ENCODE results near the gene UBXN11.

The UBXN11 gene

GRCh38 chr1:26259005-26259404, 47.4 kb downstream of the UBXN11 start:
- DNase-seq, result peak; percentile 39

- DNase-seq, result no peak
Measured at GRCh38 chr1:26257222-26257621, 49.2 kb downstream of the UBXN11 start.

GRCh38 chr1:26254404-26254803, 52.0 kb downstream of the UBXN11 start:
- no peak for DNase-seq

GRCh38 chr1:26252718-26253117, 53.7 kb downstream of the UBXN11 start:
- DNase-seq, result no peak

- DNase-seq, result no peak
Measured at GRCh38 chr1:26239936-26240335, 66.5 kb downstream of the UBXN11 start.

- DNase-seq, result peak; percentile 12
Measured at GRCh38 chr1:26237230-26237966, 69.0 kb downstream of the UBXN11 start.

- DNase-seq, result peak; percentile 10
Measured at GRCh38 chr1:26234644-26235370, 71.6 kb downstream of the UBXN11 start.

- DNase-seq, result peak; percentile 99
Measured at GRCh38 chr1:26233903-26234643, 72.4 kb downstream of the UBXN11 start, which contains the start of gene CEP85. Gene CEP85 (plus strand): TSS chr1:26234200. CDS start chr1:26239784, 5,584 bp downstream.
